Stimulated activated CD8-positive, alpha-beta memory T cell treated with anti-CD3 and anti-CD28 coated beads, Interleukin-4, amount 100 ng/mL, for 24 hours (primary cell): ENCODE measurements around the gene PLXNB3.

ENCODE experiments used
- DNase-seq: peaks from one replicate; pipeline ENCODE4 v3.0.0-alpha.2; 2020; ENCODE audit warnings: low read depth

The PLXNB3 gene

DNA sequence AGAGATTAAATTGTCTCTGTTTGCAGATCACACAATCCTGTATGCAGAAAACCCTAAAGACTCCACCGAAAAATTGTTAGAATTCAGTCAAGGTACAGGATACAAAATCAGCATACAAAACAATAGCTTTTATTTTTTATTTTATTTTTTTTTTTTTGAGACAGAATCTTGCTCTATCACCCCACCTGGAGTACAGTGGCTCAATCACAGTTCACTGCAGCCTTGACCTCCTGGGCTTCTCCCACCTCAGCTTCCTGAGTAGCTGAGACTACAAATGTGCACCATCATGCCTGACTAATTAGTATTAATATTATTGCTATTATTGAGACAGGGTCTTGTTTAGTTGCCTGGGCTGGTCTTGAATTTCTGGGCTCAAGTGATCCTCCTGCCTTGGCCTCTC is 8.9 kb upstream of the PLXNB3 start:
- DNase-seq: no peak

DNA sequence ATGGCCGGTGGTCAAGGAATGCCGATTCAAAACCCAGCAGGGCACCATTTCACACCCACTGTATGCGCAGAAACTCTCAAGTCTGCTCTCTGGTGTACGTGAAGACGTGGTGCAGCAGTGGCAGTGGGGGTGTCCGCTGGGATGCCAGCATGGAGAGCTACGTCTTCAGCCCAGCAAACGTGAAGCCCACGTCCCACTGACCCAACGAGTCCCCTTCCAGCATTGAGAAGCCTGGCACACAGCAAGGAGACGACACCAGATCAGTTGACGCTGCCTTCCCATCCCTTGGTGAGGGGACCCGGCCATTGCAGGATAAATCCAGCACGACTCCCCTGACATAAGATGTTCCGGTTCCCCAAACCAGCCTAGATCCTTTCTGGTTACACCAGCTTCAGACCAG is 2.2 kb upstream of the PLXNB3 start:
- no peak for DNase-seq

DNA sequence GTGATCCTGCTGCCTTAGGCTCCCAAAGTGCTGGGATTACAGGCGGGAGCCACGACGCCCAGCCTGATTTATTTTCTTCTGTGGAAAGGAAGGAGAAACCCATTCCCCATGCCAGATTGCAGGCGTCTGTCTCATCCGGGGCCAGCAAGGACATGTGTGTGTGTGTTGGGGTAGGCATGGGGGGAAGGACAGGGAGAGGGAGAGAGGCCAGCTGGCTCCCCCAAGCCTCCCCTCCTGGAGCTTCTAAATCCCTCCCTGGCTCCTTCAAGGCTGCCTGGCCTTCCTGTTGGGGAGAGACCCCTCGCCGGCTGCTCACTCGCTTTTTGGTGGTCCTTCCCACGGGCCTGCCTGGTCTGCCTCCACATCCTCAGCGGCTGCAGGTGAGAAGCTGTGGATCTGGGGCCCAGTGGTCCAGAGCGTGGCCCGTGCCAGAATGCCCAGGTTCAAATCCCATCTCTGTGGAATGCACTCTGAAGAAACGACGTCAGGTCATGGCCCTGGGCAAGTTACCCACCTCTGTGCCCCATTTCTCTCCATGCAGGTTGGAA is 1.3 kb upstream of the PLXNB3 start:
- DNase-seq: no peak

DNA sequence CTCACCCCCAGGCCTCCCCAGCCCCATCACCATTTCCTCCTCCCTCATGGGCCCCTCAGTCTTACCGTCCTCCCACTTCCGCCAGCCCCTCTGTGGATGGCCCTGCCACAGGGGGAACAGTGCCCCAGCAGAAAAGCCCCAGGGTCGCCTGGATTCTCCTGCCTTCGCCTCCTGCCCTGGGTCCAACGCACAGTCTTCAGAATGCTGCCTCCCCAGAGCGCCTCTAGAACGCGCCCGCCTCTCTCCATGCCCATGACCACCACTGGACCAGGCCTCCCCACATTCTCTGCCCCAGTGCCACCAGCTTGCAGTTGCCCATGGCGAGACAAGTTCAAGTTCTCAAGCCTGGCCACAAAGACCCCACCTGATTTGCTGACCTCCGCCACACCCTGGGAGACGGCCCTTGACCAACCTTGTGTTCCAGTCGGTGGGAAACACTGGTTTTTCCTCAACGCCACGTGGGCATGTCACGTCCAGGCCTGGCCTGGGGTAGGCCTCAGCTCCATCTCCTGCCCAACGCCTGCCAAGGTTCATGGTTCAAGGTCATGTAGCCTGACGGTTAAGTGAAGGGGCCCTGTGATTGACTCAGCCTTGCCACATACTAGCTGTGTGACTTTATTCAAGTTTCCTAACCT is 634 bp upstream of the PLXNB3 start:
- no peak for DNase-seq

DNA sequence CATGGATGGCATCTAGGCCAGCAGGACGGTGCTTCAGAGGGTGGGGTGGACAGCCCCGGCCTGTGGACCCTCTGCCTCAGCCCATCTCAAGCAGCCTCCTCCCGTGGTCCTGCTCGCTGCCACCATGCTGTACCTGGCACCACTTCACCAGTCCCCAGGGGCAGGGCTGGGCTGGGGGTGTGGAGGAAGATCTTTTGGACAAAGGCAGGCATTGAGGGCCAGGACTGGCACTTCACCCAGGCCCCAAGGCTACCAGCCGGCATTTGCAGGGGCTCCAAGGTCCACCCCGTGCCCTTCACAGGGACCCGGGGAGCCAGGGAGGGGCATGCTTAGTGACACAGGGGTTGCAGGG is 713 bp downstream of the PLXNB3 start:
- no peak for DNase-seq

DNA sequence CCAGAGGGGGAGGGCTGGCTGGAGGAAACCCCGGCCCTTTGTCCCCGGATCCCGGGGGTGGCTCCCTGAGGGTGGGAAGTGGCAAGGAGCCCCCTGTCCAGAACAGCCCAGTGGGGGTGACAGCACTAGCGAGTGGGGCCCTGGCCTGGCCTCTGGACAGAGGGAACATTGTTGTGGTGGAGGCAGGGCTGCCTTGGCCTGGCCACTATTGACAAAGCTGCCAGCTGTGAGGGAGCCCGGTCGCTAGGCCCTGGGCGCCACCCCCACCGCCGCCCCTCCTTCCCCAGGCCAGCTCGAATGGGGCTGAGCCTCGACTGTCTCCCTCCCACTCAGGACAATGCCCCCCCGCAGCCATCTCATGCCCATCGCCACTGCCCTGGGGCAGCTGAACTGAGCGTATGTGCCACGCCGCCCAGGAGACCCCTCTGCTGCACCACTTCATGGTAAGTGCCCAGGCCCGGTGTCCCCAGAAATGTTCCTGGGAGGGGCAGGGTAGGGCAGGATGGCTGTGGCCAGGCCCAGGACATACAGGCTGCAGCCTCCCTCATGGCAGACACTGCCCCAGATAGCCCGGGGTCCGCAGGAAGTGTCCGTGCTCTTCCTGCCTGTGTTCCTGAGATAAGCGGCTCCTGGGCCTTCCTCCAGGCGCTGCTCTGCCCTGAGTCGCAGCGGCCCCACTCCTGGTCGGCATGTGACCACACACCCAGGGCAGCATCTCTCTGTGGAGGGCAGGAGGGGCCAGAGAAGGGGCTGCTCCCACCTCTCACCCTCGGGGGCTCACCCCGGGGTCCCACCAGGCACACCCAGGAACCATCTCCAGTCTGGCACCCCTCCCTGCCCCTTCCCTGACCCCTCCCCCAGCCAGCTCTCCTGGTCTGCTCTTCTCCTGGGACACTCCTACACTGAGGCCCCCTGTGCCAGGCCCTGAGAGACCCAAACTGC is 1.4 kb downstream of the PLXNB3 start:
- no peak for DNase-seq

DNA sequence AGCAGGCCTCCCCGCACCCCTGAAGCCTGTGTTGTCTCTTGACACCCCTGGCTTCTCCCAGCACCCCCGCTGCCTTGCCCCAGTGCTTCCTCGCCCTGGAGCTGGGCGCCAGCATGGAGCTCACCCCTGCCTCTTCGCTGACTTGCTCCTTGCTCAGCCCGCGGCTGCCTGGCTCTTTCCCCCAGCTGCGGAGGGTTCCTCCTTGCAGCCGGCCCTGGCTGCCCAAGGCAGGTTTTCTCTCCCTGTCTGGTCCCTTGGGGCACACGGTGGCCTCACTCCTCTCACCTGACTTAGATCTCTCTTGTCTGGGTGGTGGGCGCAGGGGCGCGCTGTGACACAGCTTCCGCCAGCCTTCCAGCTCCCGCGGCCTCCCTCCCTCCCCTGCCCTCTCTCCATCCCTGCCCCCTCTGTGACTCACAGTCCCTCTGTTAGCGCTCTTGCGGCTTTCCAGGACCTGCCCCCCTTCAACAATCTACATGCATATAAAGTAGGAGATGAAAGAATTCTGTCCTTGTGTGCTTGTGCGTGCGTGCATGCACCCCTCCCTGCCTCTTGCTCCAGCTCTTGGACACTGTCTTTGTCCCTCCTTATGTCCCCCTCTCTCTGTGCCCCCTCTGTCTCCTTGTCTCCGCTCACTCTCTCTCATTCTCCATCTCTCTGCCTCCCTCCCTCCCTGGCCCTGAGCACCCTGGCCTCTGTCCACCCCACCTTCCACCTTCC is 2.2 kb downstream of the PLXNB3 start:
- peak; percentile 50 for DNase-seq

DNA sequence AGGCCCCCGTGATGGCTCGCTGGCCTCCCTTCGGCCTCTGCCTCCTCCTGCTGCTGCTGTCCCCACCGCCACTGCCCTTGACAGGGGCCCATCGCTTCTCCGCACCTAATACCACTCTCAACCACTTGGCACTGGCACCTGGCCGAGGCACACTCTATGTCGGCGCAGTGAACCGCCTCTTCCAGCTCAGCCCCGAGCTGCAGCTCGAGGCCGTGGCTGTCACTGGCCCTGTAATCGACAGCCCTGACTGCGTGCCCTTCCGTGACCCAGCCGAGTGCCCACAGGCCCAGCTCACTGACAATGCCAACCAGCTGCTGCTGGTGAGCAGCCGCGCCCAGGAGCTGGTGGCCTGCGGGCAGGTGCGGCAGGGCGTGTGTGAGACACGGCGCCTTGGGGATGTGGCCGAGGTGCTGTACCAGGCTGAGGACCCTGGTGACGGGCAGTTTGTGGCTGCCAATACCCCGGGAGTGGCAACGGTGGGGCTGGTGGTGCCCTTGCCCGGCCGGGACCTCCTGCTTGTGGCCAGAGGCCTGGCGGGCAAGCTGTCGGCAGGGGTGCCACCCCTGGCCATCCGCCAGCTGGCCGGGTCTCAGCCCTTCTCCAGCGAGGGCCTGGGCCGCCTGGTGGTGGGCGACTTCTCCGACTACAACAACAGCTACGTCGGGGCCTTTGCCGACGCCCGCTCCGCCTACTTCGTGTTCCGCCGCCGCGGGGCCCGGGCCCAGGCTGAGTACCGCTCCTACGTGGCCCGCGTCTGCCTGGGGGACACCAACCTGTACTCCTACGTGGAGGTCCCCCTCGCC is 3.0 kb downstream of the PLXNB3 start:
- DNase-seq: no peak

DNA sequence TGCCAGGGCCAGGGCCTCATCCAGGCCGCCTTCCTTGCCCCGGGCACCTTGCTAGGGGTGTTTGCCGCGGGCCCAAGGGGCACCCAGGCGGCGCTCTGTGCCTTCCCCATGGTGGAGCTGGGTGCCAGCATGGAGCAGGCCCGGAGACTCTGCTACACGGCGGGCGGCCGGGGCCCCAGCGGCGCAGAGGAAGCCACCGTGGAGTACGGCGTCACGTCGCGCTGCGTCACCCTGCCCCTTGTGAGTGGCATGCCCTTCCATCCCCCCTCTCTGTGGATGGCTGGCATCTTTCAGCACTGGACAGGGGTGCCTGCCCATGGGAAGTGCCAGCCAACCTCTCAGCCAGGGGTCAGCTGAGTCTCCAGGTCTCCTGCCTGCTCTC is 3.6 kb downstream of the PLXNB3 start:
- DNase-seq: no peak

DNA sequence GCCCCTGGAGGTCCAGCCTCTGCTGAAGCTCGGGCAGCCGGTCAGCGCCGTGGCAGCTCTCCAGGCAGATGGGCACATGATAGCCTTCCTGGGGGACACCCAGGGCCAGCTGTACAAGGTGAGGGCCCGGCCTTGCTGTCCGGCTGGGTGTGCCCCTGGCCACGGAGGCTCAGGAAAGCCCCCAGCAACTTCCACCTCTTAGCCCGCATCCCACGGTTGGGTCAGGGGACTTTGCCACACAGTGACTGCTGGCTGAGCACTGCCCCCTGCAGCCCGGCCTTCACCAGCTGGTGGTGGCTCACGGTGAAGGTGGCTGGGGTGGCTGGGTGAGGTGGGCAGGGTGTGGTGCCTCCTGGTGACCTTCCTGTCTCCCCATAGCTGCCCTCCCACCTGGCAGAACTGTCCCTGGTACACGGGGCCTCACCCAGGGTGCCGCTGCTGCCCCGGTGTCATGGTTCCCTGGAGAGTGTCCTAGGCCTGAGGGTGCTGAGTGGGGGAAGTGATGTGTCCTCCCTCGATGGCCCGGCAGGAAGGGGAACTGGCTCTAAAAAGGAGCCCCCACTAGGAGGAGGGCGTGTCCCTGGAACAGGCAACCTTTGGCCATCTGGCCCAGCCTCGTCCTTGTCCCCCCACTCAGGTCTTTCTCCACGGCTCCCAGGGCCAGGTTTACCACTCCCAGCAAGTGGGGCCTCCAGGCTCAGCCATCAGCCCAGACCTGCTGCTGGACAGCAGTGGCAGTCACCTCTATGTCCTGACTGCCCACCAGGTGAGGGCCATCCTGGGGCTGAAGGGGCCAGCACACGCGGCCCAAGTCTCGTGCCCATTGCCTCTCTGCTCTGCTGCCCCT is 4.5 kb downstream of the PLXNB3 start:
- DNase-seq: no peak

DNA sequence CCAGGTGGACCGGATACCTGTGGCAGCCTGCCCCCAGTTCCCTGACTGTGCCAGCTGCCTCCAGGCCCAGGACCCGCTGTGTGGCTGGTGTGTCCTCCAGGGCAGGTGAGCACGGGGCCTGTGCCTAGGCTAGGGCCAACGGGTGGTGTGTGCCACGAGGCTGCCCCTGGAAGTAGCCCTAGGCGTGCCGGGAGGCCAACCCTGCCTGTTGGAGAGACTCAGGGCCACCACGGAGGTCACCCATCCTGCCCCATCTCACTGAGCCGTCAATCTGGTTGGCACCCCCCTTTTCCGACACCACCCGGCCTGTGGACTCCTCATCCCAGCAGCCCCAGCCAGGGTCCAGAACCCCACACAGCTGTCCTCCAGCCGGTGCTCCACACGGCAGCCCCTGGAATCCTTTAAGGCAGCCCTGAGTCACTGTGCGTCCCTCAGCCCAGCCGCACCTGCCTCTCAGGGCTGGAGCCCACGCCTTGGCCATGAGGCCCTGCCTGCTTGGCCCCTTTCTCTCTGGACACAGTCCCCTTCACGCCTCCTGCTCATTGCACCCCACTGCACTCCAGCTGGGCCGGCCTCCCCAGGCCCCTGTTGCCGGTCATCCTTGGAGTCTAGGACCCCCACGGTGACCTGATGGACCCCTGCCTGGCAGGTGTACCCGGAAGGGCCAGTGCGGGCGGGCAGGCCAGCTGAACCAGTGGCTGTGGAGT is 5.3 kb downstream of the PLXNB3 start:
- no peak for DNase-seq

DNA sequence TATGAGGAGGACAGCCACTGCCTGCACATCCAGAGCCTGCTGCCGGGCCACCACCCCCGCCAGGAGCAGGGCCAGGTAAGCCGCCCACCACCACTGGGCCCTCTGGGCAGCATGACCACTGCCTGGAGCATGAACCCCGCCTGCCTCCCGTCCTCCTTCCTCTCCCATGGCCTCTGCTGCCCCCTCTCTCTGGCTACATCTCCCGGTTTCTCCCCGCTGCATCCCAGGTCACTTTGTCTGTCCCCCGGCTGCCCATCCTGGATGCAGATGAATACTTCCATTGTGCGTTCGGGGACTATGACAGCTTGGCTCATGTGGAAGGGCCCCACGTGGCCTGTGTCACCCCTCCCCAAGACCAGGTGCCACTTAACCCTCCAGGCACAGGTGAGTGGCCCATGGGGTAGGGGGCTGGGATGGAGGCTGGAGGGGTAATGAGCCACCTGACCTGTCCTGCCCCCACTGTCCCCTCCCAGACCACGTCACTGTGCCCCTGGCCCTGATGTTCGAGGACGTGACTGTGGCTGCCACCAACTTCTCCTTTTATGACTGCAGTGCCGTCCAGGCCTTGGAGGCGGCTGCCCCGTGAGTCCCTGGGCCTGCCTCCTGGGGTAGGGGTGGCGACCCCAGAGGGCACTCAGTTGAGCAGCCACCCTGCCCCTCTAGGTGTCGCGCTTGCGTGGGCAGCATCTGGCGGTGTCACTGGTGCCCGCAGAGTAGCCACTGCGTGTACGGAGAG is 6.0 kb downstream of the PLXNB3 start:
- no peak for DNase-seq

DNA sequence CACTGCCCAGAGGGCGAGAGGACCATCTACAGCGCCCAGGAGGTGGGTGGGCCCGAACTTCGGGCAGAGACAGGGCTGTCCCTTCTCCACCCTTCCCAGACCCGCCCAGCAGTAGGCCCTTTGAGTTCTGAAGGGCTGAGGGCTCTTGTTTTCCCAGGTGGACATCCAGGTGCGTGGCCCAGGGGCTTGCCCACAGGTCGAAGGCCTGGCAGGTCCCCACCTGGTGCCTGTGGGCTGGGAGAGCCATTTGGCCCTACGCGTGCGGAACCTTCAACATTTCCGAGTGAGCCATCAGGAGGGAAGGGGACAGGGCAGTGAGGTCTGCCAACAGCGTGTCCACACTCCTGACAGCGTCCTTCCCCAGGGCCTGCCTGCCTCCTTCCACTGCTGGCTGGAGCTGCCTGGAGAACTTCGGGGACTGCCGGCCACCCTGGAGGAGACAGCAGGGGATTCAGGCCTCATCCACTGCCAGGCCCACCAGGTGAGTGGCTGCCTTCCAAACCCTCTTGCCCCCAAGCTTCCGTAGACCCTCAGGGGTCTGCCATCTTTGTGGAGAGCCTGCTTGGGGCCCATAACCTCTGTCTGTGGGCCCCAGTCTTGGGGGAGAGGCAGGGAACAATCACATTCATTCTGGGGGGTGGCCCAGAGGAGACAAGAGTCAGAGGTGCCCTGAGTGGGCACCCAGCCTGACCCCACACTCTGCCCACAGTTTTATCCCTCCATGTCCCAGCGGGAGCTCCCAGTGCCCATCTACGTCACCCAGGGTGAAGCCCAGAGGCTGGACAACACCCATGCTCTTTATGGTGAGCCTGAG is 6.8 kb downstream of the PLXNB3 start:
- DNase-seq: no peak

DNA sequence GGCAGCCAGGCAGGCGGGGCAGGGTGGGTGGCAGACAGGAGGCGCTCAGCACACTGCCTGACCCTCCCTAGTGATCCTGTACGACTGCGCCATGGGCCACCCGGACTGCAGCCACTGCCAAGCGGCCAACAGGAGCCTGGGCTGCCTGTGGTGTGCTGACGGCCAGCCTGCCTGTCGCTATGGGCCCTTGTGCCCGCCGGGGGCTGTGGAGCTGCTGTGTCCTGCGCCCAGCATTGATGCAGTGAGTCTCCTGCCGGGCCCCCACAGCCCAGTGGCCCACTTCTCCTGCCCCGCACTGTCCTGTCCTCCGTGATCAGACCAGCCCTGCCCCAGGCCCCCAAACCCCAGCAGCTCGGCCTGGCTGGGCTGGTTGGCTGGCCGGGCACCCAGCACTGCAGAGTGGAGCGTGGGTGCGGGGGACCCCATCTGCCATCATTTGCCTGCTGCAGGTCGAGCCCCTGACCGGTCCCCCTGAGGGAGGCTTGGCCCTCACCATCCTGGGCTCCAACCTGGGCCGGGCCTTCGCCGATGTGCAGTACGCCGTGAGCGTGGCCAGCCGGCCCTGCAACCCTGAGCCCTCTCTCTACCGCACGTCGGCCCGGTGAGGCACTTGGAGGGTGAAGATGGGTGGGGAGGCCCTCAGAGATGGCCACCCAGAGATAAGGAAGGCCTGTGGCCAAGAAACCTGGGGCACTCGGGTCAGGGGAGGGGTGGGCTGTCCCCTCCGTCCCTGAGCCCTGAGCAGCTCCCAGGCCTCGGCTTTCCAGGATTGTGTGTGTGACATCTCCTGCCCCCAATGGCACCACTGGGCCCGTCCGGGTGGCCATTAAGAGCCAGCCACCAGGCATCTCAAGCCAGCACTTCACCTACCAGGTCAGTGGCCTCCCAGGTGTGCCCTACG is 7.6 kb downstream of the PLXNB3 start:
- DNase-seq: no peak

DNA sequence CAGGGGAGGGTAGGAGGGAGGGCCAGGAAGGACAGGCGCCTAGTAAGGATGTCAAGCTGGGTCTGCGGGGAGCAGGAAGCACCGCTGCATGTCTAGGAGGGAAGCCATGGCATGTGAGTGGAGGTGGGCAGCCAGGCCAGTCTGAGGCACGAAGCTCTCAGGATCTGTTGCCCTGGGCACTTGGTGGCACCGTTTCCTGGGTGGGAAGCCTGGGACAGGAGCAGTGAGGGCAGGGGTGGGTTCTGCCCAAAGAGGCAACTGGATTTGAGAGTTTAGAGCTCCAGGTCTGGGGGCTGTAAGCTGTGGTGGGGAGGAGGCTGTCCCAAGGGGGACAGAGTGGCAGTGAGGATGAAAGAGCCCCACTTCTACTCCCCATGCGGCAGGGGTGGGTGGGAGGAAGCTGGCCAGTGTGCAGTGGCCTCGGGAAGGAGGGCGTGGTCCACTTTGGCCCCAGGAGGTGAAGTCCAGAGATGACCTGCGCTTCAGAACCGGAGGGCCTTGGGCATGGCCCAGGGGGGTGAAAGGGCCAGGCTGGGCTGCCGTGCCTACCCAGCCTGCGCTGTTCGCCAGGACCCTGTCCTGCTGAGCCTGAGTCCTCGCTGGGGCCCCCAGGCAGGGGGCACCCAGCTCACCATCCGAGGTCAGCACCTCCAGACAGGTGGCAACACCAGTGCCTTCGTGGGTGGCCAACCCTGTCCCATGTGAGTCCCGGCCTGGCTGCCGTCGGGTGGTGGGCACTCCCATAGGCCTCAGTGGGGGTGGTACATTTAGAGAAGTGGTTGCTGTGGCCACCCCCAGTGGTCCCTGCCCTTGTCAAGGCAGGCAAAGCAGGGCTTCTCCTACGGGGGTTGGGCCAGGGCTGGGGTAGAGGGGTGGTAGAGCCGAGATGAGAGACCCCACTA is 8.5 kb downstream of the PLXNB3 start:
- no peak for DNase-seq

DNA sequence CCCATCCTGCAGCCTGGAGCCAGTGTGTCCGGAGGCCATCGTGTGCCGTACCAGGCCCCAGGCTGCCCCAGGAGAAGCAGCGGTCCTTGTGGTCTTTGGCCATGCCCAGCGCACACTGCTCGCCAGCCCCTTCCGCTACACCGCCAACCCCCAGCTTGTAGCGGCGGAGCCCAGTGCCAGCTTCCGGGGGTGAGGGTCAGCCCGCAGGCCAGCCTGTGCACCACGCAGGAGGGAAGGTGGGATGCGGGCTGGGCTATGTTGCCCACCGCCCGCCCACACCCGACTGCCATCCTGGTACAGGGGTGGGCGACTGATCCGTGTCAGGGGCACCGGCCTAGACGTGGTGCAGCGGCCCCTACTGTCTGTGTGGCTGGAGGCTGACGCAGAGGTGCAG is 9.2 kb downstream of the PLXNB3 start:
- no peak for DNase-seq
